Measurements from ENCODE around the gene MRPL23. TPM values are rescaled to one million over a fixed set of nuclear protein-coding genes. Genes with fewer than 3 reads are reported as not detected.

Gene MRPL23
- total RNA-seq, 1 experiment from 2014 or later, result 83.8 TPM

DNA sequence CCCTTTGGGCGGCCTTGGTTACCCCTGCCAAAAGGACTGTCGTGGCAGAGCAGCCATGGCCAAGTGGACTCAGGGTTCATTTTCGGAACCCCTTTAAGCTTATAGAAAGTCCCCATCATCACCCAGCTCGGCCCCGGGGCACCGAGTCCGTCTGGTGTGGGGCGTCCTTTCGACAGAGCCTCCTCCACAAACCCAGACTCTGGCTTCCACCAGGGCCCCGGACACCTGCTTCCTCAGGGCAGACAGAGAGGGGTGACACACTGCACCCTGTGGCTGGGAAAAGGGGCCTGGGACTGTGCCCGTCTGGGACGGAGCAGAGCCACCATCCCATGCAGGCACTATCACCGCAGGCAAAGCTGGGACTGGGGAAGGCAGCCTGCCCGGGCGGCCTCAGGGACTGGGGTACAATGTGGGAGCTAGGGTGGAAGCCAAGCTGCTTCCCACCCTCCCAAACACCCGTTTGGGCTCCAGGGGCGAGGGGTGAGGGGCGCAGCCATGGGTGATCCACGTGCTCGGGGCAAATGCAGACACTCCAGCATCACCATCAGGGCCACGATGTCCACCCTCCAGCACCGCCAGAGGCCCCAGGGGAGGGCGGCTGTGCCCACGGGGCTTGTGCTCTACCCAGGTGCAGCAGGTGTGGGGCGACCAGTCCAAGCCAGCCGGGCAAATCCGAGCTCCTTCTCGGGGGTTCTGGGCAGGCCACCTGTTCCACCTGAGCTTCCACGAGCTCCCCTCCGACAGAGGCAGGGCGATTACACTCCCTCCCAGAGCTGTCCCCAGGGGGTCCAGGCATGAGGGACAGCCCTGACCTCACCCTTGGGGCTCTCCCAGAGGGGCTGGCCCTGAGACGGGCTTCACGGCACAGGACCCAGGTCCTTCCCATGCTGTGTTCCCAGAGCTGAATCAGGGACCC lies 11.7 kb upstream of the MRPL23 start:
- H3K27ac ChIP-seq (ENCODE audit: low read depth, low read length, poor library complexity, severe bottlenecking), result no peak overlapping the region
- intact Hi-C loops (cut with micrococcal nuclease; ENCODE audit: unreplicated experiment), result no loop called here
- no TSS peak for BruUV-seq (replicated peaks)
- no peak for DNase-seq (ENCODE audit: low spot score)
- POLR2A ChIA-PET (ENCODE audit: low non-redundant PET), result no interaction called here
- no peak overlapping the region for H3K4me3 ChIP-seq (ENCODE audit: low read depth, low read length, poor library complexity, severe bottlenecking)
- H3K36me3 ChIP-seq (ENCODE audit: insufficient read depth, low read length, poor library complexity, severe bottlenecking), result no peaks in the 10 kb centered on the region
- no peaks in the 10 kb centered on the region for H3K27me3 ChIP-seq (replicated peaks; ENCODE audit: insufficient read depth, low read depth, low read length, poor library complexity)
- no peaks in the 10 kb centered on the region for H3K4me1 ChIP-seq (ENCODE audit: insufficient read depth, low read length, poor library complexity, severe bottlenecking)
- no peaks in the 10 kb centered on the region for H3K9me3 ChIP-seq (ENCODE audit: low read depth, low read length, poor library complexity, severe bottlenecking)
- CTCF ChIA-PET, result no interaction called here
- no peak for TF ChIP-seq CTCF (conservative IDR thresholded peaks at IDR 0.05; ENCODE audit: low read depth, low read length)
- no peak for TF ChIP-seq EZH2 (IDR thresholded peaks at IDR 0.05; ENCODE audit: borderline replicate concordance, low read depth, low read length, poor library complexity, severe bottlenecking)

- Histone ChIP-seq H3K9me3 (ENCODE audit: low read depth, low read length, poor library complexity, severe bottlenecking) (no peaks in the 10 kb centered on the region), H3K4me3 (ENCODE audit: low read depth, low read length, poor library complexity, severe bottlenecking) (no peak overlapping the region), H3K4me1 (ENCODE audit: insufficient read depth, low read length, poor library complexity, severe bottlenecking) (no peaks in the 10 kb centered on the region), H3K27ac (ENCODE audit: low read depth, low read length, poor library complexity, severe bottlenecking) (no peak overlapping the region), H3K36me3 (ENCODE audit: insufficient read depth, low read length, poor library complexity, severe bottlenecking) (no peaks in the 10 kb centered on the region), H3K27me3 (replicated peaks; ENCODE audit: insufficient read depth, low read depth, low read length, poor library complexity) (no peaks in the 10 kb centered on the region)
- DNase-seq (ENCODE audit: low spot score), result no peak
- TF ChIP-seq EZH2 (IDR thresholded peaks at IDR 0.05; ENCODE audit: borderline replicate concordance, low read depth, low read length, poor library complexity, severe bottlenecking), result no peak
- no peak for TF ChIP-seq CTCF (conservative IDR thresholded peaks at IDR 0.05; ENCODE audit: low read depth, low read length)
- no TSS peak for BruUV-seq (replicated peaks)
- CTCF ChIA-PET, result no interaction called here
- intact Hi-C loops (cut with micrococcal nuclease; ENCODE audit: unreplicated experiment), result no loop called here
- POLR2A ChIA-PET (ENCODE audit: low non-redundant PET), result no interaction called here
These were observed 10.9 kb upstream of the MRPL23 start for GRCh38 chr11:1936072-1936780.

DNA sequence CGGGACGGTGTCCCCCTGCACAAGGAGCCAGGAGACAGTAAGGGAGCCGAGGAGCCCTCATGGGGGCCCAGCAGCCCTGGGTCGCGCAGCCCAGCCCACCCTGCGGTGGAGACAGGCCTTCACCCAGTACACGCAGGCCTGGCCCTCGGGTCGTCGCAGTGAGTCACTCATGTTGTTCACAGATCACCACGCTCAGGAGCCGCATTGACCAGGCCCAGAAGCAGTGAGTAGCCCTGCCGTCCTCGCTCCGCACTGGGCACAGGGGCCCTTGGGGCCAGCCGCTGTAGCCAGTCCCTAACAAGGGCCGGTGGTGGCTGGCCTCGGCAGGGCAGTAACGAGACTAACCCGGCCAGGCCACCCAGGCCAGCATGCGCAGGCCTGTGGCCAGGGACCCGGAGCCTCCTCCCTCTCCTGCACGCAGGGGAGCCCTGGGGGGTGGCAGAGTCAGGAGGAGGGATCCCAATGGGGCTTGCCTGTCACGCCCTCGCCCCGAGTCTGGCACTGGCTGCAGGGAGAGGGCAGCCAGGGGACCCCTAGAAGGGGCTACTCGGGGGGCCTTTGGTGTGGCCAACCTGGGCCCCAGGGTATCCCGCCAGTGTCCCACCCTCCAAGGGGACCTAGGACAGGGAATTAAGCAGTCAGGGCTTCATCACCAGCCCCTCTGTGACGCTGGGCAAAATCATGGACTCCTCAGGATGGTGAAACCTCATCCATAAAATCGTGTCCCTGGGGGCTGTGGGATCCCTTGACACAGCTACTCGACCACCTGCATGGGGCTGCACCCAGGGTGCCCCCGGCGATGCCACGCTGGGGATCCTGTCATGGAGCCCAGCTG lies 10.1 kb upstream of the MRPL23 start:
- Histone ChIP-seq H3K36me3 (ENCODE audit: insufficient read depth, low read length, poor library complexity, severe bottlenecking) (no peaks in the 10 kb centered on the region), H3K9me3 (ENCODE audit: low read depth, low read length, poor library complexity, severe bottlenecking) (no peaks in the 10 kb centered on the region), H3K4me1 (ENCODE audit: insufficient read depth, low read length, poor library complexity, severe bottlenecking) (no peaks in the 10 kb centered on the region), H3K27me3 (replicated peaks; ENCODE audit: insufficient read depth, low read depth, low read length, poor library complexity) (no peaks in the 10 kb centered on the region), H3K4me3 (ENCODE audit: low read depth, low read length, poor library complexity, severe bottlenecking) (no peak overlapping the region), H3K27ac (ENCODE audit: low read depth, low read length, poor library complexity, severe bottlenecking) (no peak overlapping the region)
- TF ChIP-seq EZH2 (IDR thresholded peaks at IDR 0.05; ENCODE audit: borderline replicate concordance, low read depth, low read length, poor library complexity, severe bottlenecking) (no peak), CTCF (conservative IDR thresholded peaks at IDR 0.05; ENCODE audit: low read depth, low read length) (no peak)
- CTCF ChIA-PET, result no interaction called here
- BruUV-seq (replicated peaks), result no TSS peak
- POLR2A ChIA-PET (ENCODE audit: low non-redundant PET), result no interaction called here
- no peak for DNase-seq (ENCODE audit: low spot score)
- intact Hi-C loops (cut with micrococcal nuclease; ENCODE audit: unreplicated experiment), result no loop called here
